MG63 (cell line): ENCODE results near the gene TUBGCP5. TPM values are rescaled to one million over a fixed set of nuclear protein-coding genes. Genes with fewer than 3 reads are reported as not detected.
"Not testable (repeated sequence)": the region's sequence is repeated elsewhere in the genome, so short reads cannot be mapped to it uniquely, and the experiment has no call there.

Experiments used
- DNase-seq: peaks from one replicate; pipeline ENCODE4 v3.0.0-alpha.2; 2020
- H3K27me3 ChIP-seq: fragments of 250-450 bp; sonication (Bioruptor Pico); 2 replicates; pipeline ENCODE4 v1.5.1; 2020; ENCODE audit warnings: mild to moderate bottlenecking, moderate library complexity
- H3K36me3 ChIP-seq: fragments of 250-450 bp; sonication (Bioruptor Pico); 2 replicates; pipeline ENCODE4 v1.5.1; 2020; ENCODE audit warnings: mild to moderate bottlenecking, moderate library complexity
- H3K4me3 ChIP-seq: fragments of 250-450 bp; sonication (Bioruptor Pico); 2 replicates; pipeline ENCODE4 v1.5.1; 2020; ENCODE audit warnings: mild to moderate bottlenecking, moderate library complexity
- H3K9me3 ChIP-seq: fragments of 250-450 bp; sonication (Bioruptor Pico); 2 replicates; pipeline ENCODE4 v1.5.1; 2020; ENCODE audit warnings: mild to moderate bottlenecking, moderate library complexity
- total RNA-seq: library from RNA; depleted of rRNA; stranded (reverse); fragments of >200 nt; shearing (Covaris generic); gene quantifications from 2 replicates; pipeline ENCODE4 v1.2.3, GENCODE V29; 2014; ENCODE audit warnings: low replicate concordance

The TUBGCP5 gene
- total RNA-seq, 1 experiment from 2014 or later, result 21.9 TPM

DNA sequence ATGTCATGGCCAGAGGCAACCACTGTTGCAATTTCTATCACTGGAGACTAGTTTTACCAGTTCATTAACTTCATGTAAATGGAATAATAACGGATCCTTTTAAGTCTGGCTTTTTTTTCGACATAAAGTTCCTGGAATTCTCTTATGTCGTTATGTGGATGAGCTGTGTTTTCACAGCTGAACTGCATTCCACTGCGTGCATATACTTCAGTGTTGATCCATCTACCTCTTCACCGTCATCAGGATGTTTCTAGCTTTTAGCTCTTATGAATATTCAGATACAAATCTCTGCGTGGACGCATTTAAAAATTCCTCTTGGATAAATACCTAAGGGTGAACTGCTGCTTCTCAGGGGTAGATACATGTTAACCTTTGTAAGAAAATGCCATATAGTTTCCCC lies 43.6 kb downstream of the TUBGCP5 start:
- H3K27me3 ChIP-seq, result no peaks in the 10 kb centered on the region
- peaks cover 7% of the 10 kb centered on the region; the same call in 1 of the 2 replicates for H3K36me3 ChIP-seq
- H3K9me3 ChIP-seq, result no peaks in the 10 kb centered on the region
- H3K4me3 ChIP-seq, result no peak overlapping the region
- DNase-seq, result no peak

- H3K4me3 ChIP-seq, result no peak overlapping the region
- H3K36me3 ChIP-seq, result no peaks in the 10 kb centered on the region
- no peaks in the 10 kb centered on the region for H3K27me3 ChIP-seq
- no peak for DNase-seq
- H3K9me3 ChIP-seq, result no peaks in the 10 kb centered on the region
Observed at GRCh38 chr15:22992024-22992326, 47.4 kb downstream of the TUBGCP5 start.

DNA sequence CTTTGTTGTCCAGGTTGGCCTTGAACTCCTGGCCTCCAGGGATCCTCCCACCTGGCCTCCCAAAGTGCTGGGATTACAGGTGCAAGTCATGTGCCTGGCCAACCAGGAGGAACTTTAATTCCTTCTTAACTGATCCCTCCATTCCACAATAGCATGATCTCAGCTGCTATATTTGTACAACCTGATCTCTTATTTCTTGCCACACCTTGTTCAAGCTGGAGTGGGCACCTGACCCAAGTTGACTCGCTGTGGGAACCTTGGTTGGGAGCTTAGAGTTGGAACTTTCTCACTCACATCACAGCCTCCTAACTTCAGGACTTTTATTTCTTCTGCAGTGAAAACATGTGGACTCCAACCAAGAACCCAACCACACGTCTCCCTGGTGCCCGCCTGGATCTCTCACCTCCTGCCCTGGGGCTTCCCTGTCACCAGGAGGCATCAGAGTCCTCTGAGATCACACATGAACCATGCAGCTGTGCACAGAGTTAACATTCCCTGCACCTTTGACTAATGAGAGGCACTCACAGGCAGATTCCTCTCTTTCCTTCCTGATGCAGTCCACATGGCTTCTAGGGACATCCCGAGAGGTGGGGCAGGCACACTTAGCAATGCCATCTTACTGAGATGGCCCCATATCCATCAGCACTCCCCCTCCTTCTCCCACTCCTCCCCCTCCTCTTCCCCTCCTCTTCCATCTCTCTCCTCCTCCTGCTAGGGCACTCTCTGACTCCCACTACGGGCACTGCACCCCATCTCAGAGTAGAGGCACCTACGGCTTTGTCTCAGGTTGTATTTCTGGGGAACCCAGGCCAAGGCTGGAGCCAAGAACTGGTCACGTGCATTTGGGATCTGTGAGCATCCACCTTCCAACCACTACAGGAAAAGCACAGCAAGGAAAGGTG lies 49.5 kb downstream of the TUBGCP5 start:
- Histone ChIP-seq H3K27me3 (no peaks in the 10 kb centered on the region), H3K9me3 (no peaks in the 10 kb centered on the region), H3K36me3 (no peaks in the 10 kb centered on the region), H3K4me3 (no peak overlapping the region)
- no peak for DNase-seq

- no peak for DNase-seq
- no peaks in the 10 kb centered on the region for H3K9me3 ChIP-seq
- H3K36me3 ChIP-seq, result no peaks in the 10 kb centered on the region
- H3K4me3 ChIP-seq, result no peak overlapping the region
- no peaks in the 10 kb centered on the region for H3K27me3 ChIP-seq
Observed at GRCh38 chr15:22988811-22989210, 50.6 kb downstream of the TUBGCP5 start.

- H3K27me3 ChIP-seq, H3K9me3 ChIP-seq, DNase-seq, H3K36me3 ChIP-seq, H3K4me3 ChIP-seq: not testable (repeated sequence)
Observed at GRCh38 chr15:22981931-22982330, 57.4 kb downstream of the TUBGCP5 start.

DNA sequence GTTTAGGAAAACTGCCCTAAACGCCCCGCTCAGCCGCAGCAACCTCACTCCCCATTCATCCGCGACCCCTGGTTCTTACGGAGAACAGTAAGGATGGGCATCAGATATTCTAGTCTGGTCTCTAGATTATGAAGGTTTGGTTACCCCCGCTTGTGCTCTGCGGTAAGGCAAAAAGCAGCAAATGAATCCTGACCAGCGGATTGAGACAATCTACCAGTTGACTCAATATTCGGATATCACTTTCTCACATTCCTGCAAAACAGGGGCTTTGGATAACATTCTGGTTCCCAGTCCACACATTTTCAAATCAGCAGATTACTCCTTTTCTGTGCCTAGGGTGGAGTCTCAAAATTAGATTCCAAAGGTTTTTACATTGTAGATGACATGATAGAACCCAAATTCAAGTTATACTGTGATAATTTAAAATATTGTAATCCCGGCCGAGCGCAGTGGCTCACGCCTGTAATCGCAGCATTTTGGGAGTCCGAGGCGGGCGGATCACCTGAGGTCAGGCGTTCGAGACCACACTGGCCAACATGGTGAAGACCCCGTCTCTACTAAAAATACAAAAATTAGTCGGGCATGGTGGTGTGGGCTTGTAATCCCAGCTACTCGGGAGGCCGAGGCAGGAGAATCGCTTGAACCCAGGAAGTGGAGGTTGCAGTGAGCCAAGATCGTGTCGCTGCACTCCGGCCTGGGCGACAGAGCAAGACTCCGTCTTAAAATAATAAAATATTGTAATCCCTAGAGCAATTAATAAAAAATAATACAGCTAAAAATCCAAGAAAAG lies 58.1 kb downstream of the TUBGCP5 start:
- Histone ChIP-seq H3K4me3 (peak overlapping the region; percentile 85), H3K36me3 (no peaks in the 10 kb centered on the region; the same call in 1 of the 2 replicates)

DNA sequence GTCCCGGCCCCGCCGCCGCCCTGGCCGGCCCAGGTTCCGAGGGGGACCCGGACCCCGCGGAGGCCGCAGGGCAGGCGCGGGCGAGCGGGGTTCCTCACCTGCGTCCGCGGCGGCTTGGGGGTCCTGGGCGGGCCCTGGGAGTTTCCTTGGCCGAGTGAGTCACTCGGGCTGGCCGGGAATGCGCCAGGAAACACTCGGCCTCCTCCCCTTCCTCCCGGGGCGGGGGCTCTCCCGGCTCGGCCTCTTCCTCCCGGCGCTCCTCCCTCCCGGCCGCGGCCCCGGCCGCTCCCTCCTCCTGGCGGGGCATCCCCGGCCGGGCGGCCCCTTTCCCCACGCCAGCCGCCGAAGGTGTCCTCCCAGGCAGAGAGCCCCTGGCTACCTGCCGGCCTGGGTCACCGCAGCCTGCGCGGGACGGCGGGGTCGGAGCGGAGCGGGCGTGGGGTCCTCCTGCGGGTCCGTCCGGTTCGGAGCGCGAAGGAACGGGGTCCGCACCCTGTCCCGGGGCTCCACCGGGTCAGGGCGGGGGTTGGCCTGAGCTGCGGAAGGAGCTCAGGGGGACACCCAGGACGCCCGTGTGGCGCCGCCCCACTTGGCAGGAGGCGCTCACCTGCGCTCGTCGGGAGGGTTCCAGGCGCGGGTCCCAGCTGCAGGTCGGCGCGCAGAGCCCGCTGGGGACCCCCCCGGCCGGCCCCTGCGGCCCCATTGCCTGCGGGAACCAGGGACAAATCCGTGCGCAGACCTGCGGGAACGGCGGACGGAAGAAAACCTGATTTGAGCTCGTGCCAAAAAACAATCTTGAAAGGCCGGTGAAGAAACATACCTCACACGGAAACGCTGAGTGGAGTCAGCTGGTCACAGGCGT lies 58.9 kb downstream of the TUBGCP5 start, which contains the start of gene CYFIP1:
TSS of gene CYFIP1 (minus strand) at position 180 of the 862 bp plus-strand sequence. CDS start 33,083 bp downstream, outside the sequence.
- peak within 1 kb of the TSS; percentile 85 for H3K4me3 ChIP-seq
- H3K27me3 ChIP-seq, result no peaks in the 10 kb centered on the region
- H3K36me3 ChIP-seq, result no peaks in the 10 kb centered on the region; the same call in 1 of the 2 replicates
- H3K9me3 ChIP-seq, result no peaks in the 10 kb centered on the region
- peak; percentile 88 for DNase-seq

More for the DNA sequence above, 58.1 kb downstream of the TUBGCP5 start:
- no peaks in the 10 kb centered on the region for H3K9me3 ChIP-seq
- DNase-seq, result no peak
- no peaks in the 10 kb centered on the region for H3K27me3 ChIP-seq

DNA sequence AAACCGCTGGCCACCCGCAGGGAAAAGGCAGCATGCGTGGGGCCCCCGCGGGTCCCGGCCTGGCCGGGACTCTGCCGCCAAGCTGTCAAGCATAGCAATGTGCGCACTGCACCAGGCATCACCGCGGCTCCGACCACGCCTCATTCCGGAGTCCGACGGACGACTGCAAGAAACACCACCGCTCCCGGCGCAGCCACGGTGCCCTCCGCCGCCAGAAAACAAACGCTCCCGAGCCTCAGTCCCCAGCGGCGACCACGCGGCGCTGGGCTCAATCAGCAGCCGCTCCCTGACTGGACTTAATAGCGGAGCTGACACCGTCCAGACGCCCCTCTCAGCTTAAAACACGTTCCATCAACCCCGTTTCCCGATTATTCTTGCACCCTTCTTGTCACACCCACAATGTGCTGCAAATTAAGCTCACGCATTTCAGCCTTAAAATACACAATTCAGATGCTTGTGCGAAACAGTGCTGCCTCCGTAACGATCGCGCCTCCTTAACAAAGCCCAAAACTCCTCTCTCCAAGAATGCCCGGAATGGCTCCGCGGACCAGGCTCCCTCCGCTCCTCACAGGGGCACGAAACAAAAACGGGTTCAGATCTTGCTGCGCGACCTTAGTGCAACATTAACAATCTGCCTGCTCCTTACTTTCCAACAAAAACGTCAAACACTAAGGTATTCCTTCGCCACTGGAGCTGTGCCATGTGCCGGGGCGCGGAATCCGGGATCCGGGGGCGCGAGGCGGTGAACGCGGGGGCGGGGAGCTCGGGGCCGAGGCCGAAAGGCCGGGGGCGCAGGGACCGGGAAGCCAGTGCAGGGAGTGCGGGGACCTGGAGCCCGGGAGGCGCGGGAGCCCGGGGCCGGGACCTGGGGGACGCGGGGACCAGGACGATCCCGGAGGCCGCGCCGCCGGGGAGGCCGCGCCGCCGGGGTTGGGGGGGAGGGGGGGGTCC lies 59.9 kb downstream of the TUBGCP5 start:
- no peaks in the 10 kb centered on the region; the same call in 1 of the 2 replicates for H3K36me3 ChIP-seq
- DNase-seq, result peak; percentile 64
- peak overlapping the region; percentile 85 for H3K4me3 ChIP-seq
- no peaks in the 10 kb centered on the region for H3K9me3 ChIP-seq
- no peaks in the 10 kb centered on the region for H3K27me3 ChIP-seq

GRCh38 chr15:22978691-22979237 lies 60.6 kb downstream of the TUBGCP5 start:
- no peak for DNase-seq
- Histone ChIP-seq H3K27me3 (no peaks in the 10 kb centered on the region), H3K4me3 (peak overlapping the region; percentile 85), H3K36me3 (no peaks in the 10 kb centered on the region; the same call in 1 of the 2 replicates), H3K9me3 (no peaks in the 10 kb centered on the region)

GRCh38 chr15:22974745-22975144 lies 64.6 kb downstream of the TUBGCP5 start:
- Histone ChIP-seq H3K9me3 (peaks cover 9% of the 10 kb centered on the region), H3K27me3 (no peaks in the 10 kb centered on the region), H3K4me3 (no peak overlapping the region), H3K36me3 (peaks cover 9% of the 10 kb centered on the region)
- no peak for DNase-seq

DNA sequence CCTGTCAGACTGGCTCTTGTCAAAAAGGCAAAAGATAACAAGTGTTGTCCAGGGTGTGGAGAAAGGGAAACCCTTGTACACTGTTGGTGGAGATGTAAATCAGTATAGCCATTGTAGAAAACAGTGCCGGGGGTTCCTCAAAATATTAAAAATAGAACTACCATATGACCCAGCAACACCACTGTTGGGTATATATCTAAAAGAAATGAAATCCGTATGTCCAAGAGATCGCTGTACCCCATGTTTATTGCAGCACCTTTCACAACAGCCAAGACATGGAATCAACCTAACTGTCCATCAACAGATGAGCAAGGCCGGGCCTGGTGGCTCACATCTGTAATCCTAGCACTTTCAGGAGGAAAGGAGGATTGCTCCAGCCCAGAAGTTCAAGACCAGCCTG lies 65.4 kb downstream of the TUBGCP5 start:
- DNase-seq, result no peak
- peaks cover 13% of the 10 kb centered on the region for H3K9me3 ChIP-seq
- no peak overlapping the region for H3K4me3 ChIP-seq
- peaks cover 9% of the 10 kb centered on the region for H3K36me3 ChIP-seq
- H3K27me3 ChIP-seq, result no peaks in the 10 kb centered on the region

DNA sequence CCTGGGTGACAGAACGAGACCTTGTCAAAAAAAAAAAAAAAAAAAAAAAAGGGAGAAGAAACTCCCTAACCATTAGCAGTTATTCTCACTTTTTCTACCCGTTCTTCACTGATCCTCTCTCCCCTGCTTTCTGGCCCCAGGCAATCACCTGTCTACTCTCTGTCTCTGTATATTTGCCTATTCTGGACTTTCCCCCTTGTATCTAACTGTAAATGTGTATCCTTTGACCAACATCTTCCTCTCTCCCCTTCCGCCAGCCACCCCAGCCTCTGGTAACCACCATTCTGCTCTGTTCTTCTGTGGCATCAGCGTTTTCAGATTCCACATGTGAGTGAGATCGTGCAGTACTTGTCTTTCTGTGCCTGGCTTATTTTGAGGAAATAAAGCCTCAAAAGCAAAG lies 66.1 kb downstream of the TUBGCP5 start:
- peaks cover 13% of the 10 kb centered on the region for H3K9me3 ChIP-seq
- H3K27me3 ChIP-seq, result no peaks in the 10 kb centered on the region
- H3K4me3 ChIP-seq, result no peak overlapping the region
- no peak for DNase-seq
- H3K36me3 ChIP-seq, result peaks cover 9% of the 10 kb centered on the region

- DNase-seq, result no peak
- Histone ChIP-seq H3K9me3 (peaks cover 13% of the 10 kb centered on the region), H3K27me3 (no peaks in the 10 kb centered on the region), H3K36me3 (peaks cover 12% of the 10 kb centered on the region), H3K4me3 (no peak overlapping the region)
Observed at GRCh38 chr15:22969489-22969888, 69.9 kb downstream of the TUBGCP5 start.

- H3K4me3 ChIP-seq, result no peak overlapping the region
- DNase-seq, result peak; percentile 69
- no peaks in the 10 kb centered on the region for H3K27me3 ChIP-seq
- peaks cover 12% of the 10 kb centered on the region for H3K36me3 ChIP-seq
- H3K9me3 ChIP-seq, result peaks cover 13% of the 10 kb centered on the region
Observed at GRCh38 chr15:22968366-22968765, 71.0 kb downstream of the TUBGCP5 start.

DNA sequence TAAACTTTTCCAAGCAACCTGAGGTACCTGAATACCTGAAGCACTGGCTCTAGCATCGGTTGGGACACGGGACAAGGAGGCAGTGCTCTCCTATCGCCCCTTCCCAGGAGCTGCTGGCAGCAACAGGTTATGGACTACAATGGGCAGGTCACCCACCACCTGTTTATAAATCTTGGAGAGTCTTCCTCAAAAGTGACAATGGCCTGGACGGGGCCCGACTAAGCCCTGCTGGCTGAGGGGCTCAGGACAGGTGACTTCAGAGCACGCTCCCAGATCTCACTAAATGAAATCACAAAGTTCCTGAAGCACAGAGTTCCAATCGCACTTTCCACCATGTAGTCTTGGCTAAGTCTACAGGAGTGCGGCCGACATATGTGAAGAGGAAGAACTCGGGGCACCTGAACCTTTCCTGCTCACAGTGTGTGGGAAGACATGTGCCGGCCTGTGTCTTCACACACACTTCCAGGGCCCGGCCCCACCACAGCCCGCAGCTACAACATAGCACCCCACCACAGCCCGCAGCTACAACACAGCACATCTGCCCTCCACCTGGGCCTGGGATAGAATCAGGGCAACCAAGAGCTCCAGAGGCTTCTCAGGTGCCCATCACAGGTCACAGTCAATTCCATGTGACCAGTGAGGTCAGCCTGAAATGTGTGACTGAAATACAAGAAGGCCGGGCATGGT lies 72.1 kb downstream of the TUBGCP5 start:
- peaks cover 15% of the 10 kb centered on the region for H3K36me3 ChIP-seq
- H3K4me3 ChIP-seq, result no peak overlapping the region
- DNase-seq, result no peak
- H3K9me3 ChIP-seq, result peaks cover 13% of the 10 kb centered on the region
- H3K27me3 ChIP-seq, result no peaks in the 10 kb centered on the region
